Neuronal stem cell (in vitro differentiated cells): ENCODE data around the gene ADCY1.

Experiments
- DNase-seq: peaks from one replicate; pipeline ENCODE4 v3.0.0-alpha.2; 2013; ENCODE audit warnings: low spot score
- H2AFZ ChIP-seq: one replicate; pipeline ENCODE4 v1.6.1; 2013; ENCODE audit warnings: mild to moderate bottlenecking, low read length, inconsistent platforms
- H2AK5ac ChIP-seq: 2 replicates; pipeline ENCODE4 v1.6.1; 2013; ENCODE audit warnings: low read depth, mild to moderate bottlenecking, inconsistent platforms, low read length, moderate library complexity, mixed read lengths
- H2BK120ac ChIP-seq: 2 replicates; pipeline ENCODE4 v1.6.1; 2013; ENCODE audit warnings: low read depth, mild to moderate bottlenecking, inconsistent platforms, low read length, moderate library complexity, mixed read lengths
- H2BK12ac ChIP-seq: one replicate; pipeline ENCODE4 v1.6.1; 2013; ENCODE audit warnings: low read length, inconsistent platforms
- H2BK15ac ChIP-seq: 2 replicates; pipeline ENCODE4 v1.6.1; 2013; ENCODE audit warnings: mild to moderate bottlenecking, low read length, inconsistent platforms, mixed read lengths
- H2BK5ac ChIP-seq: one replicate; pipeline ENCODE4 v1.6.1; 2013; ENCODE audit warnings: inconsistent platforms, mild to moderate bottlenecking, low read length, moderate library complexity
- H3K14ac ChIP-seq: one replicate; pipeline ENCODE4 v1.6.1; 2013; ENCODE audit warnings: low read length, inconsistent platforms
- H3K18ac ChIP-seq: 2 replicates; pipeline ENCODE4 v1.6.1; 2013; ENCODE audit warnings: low read length, inconsistent platforms
- H3K23ac ChIP-seq: 2 replicates; pipeline ENCODE4 v1.6.1; 2013; ENCODE audit warnings: low read depth, mild to moderate bottlenecking, mixed read lengths, low read length, inconsistent platforms; ENCODE audit not compliant: poor library complexity
- H3K27ac ChIP-seq: replicated peaks from 3 replicates; pipeline ENCODE4 v1.5.1; 2013; ENCODE audit warnings: low read length, inconsistent platforms
- H3K27me3 ChIP-seq, 3 experiments: 2 replicates each; pipeline ENCODE4 v1.6.1; 2013; ENCODE audit warnings: low read length in 3 of 3, mild to moderate bottlenecking in 2 of 3, inconsistent platforms in 1 of 3, low read depth in 1 of 3, mixed read lengths in 1 of 3, moderate library complexity in 1 of 3; ENCODE audit not compliant: control insufficient read depth in 3 of 3, insufficient read depth in 3 of 3
- H3K36me3 ChIP-seq, 2 donors: replicated peaks in 1 of 2; 2 replicates each; pipeline ENCODE4 v1.6.1; 2013; ENCODE audit warnings: low read length in 2 of 2; ENCODE audit not compliant: control insufficient read depth in 2 of 2, insufficient read depth in 2 of 2
- H3K4ac ChIP-seq: 2 replicates; pipeline ENCODE4 v1.6.1; 2013; ENCODE audit warnings: inconsistent platforms, mild to moderate bottlenecking, low read length, moderate library complexity
- H3K4me1 ChIP-seq, 2 donors: 1 replicate in 1 of 2; 2 replicates in 1 of 2; pipeline ENCODE4 v1.6.1; 2013; ENCODE audit warnings: low read length in 2 of 2, low read depth in 1 of 2; ENCODE audit not compliant: control insufficient read depth in 2 of 2, insufficient read depth in 1 of 2
- H3K4me2 ChIP-seq: one replicate; pipeline ENCODE4 v1.6.1; 2013; ENCODE audit warnings: mild to moderate bottlenecking, low read length, inconsistent platforms; ENCODE audit not compliant: insufficient read depth, poor library complexity, severe bottlenecking
- H3K4me3 ChIP-seq, 2 donors: 2 replicates each; pipeline ENCODE4 v1.5.1; 2013; ENCODE audit warnings: low read length in 2 of 2, mild to moderate bottlenecking in 2 of 2, inconsistent platforms in 1 of 2, moderate library complexity in 1 of 2
- H3K79me1 ChIP-seq: one replicate; pipeline ENCODE4 v1.6.1; 2013; ENCODE audit warnings: low read depth, mild to moderate bottlenecking, inconsistent platforms, low read length, moderate library complexity
- H3K9ac ChIP-seq: one replicate; pipeline ENCODE4 v1.6.1; 2013; ENCODE audit warnings: mild to moderate bottlenecking, low read depth, low read length, inconsistent platforms; ENCODE audit not compliant: poor library complexity
- H3K9me3 ChIP-seq, 2 donors: replicated peaks in 1 of 2; 2 replicates each; pipeline versions ENCODE3 to v1.6.1; 2013; ENCODE audit warnings: low read length in 2 of 2, mild to moderate bottlenecking in 2 of 2, inconsistent platforms in 1 of 2, low read depth in 1 of 2, mixed read lengths in 1 of 2, moderate library complexity in 1 of 2; ENCODE audit not compliant: control insufficient read depth in 2 of 2, insufficient read depth in 1 of 2
- H4K8ac ChIP-seq: one replicate; pipeline ENCODE4 v1.6.1; 2013; ENCODE audit warnings: low read depth, mild to moderate bottlenecking, inconsistent platforms, low read length, moderate library complexity
- H4K91ac ChIP-seq: one replicate; pipeline ENCODE4 v1.6.1; 2013; ENCODE audit warnings: low read length, low read depth, mild to moderate bottlenecking, inconsistent platforms; ENCODE audit not compliant: poor library complexity
- WGBS, 2 donors: extraction: QIAGEN DNeasy Blood & Tissue Kit; methylation state at CpG; one replicate each; pipeline ENCODE4 v1.1.7; 2013; ENCODE audit warnings: missing lambda C conversion rate in 2 of 2, mixed read lengths in 1 of 2; ENCODE audit not compliant: insufficient read length in 2 of 2, insufficient replicate concordance in 1 of 2; ENCODE audit errors: extremely low coverage in 2 of 2; 5-methylcytosine and 5-hydroxymethylcytosine counted together

The ADCY1 gene

DNA sequence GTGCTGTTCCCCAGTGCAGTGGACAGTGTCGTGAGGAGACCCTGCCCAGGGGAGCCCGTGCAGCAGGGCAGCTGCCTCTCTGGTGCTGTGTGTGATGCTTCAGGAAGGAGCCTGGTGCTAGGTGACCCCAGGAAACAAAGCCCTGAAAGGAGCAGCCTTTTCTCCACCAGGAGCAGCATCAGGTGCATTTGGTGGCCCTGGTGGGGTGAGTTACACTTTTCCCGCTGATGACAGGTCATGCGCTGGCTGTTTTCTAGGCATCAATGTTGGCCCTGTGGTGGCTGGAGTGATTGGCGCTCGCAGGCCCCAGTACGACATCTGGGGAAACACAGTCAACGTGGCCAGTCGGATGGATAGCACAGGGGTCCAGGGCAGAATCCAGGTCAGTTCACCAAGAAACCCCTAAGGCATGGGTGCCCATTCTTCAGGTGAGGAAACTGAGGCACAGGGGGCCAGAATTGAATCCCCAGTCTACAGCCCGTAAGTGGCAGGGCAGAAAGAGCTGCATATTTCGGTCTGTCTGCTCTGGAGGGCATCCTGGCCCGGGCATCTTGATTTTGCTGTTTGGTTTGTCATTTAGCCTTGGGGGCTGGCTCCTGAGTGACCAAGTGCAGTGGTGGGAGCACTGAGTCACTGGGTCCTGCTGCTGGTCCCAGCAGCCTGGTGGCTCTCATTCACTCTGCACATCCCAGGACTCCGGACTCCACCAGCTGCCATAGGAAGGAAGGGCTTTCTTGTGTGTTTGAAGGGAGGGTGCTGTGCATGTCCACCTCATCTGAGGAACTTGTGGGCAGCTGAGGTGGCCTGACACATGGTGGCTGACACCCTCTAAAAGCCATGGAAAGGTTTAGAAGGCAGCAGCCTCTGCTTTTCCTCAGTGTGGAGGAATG, 136.3 kb downstream of the ADCY1 start:
- Histone ChIP-seq H3K9me3 (no peaks in the 10 kb centered on the region), H2BK120ac (no peak overlapping the region), H2BK5ac (no peak overlapping the region), H2AFZ (no peak overlapping the region), H3K4me2 (no peak overlapping the region), H3K36me3 (peaks cover 0 to 5% of the 10 kb centered on the region in 2 donors), H2BK15ac (no peak overlapping the region), H3K27ac (no peak overlapping the region), H3K27me3 (no peaks in the 10 kb centered on the region), H3K4me1 (no peaks in the 10 kb centered on the region), H3K23ac (no peak overlapping the region), H2BK12ac (no peak overlapping the region), H3K14ac (no peak overlapping the region), H3K4me3 (no peak overlapping the region), H3K9ac (no peak overlapping the region), H2AK5ac (no peak overlapping the region), H4K91ac (no peak overlapping the region), H3K18ac (no peak overlapping the region), H3K4ac (no peak overlapping the region), H4K8ac (no peak overlapping the region), H3K79me1 (peaks cover 2% of the 10 kb centered on the region)
- no CpG with 5 or more reads among the region's 13 CpGs for WGBS, 2 donors
- no peak for DNase-seq

DNA sequence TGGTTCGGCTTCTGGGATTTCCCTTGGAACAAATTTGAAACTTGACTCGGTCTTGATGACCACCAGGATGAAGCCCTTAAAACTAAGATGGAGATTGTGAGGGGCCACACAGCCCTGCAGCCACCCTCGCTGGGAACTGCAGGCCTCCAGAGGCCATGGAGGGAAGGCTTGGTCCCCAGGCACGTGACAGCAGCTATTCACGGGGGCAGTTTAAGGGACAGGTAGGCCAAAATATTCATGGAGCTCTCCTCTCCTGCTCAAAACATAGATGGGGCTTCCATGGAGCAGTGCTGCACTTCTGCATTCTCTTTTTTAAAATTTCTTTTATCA, 137.0 kb downstream of the ADCY1 start:
- Histone ChIP-seq H3K18ac (no peak overlapping the region), H3K4me2 (no peak overlapping the region), H2BK120ac (no peak overlapping the region), H3K4me1 (no peaks in the 10 kb centered on the region), H3K27ac (no peak overlapping the region), H2BK5ac (no peak overlapping the region), H3K4ac (no peak overlapping the region), H3K36me3 (peaks cover 0 to 5% of the 10 kb centered on the region in 2 donors), H3K9me3 (no peaks in the 10 kb centered on the region), H4K8ac (no peak overlapping the region), H2AFZ (no peak overlapping the region), H3K4me3 (no peak overlapping the region), H3K14ac (no peak overlapping the region), H2BK12ac (no peak overlapping the region), H3K9ac (no peak overlapping the region), H3K79me1 (peaks cover 2% of the 10 kb centered on the region), H3K27me3 (no peaks in the 10 kb centered on the region), H2AK5ac (no peak overlapping the region), H4K91ac (no peak overlapping the region), H2BK15ac (no peak overlapping the region), H3K23ac (no peak overlapping the region)
- DNase-seq: no peak
- no CpG with 5 or more reads among the region's 5 CpGs for WGBS, 2 donors

GRCh38 chr7:45712057-45712689, 138.0 kb downstream of the ADCY1 start:
- H4K8ac ChIP-seq: no peak overlapping the region
- H2BK12ac ChIP-seq: no peak overlapping the region
- H3K4me2 ChIP-seq: no peak overlapping the region
- H3K36me3 ChIP-seq: peaks cover 0 to 5% of the 10 kb centered on the region in 2 donors
- no peak overlapping the region for H2BK120ac ChIP-seq
- H4K91ac ChIP-seq: no peak overlapping the region
- no peak for DNase-seq
- no peak overlapping the region for H3K14ac ChIP-seq
- H2BK15ac ChIP-seq: no peak overlapping the region
- H2BK5ac ChIP-seq: no peak overlapping the region
- no peak overlapping the region for H3K4ac ChIP-seq
- H3K9me3 ChIP-seq: no peaks in the 10 kb centered on the region
- H3K79me1 ChIP-seq: peaks cover 2% of the 10 kb centered on the region
- WGBS, 2 donors: no CpG with 5 or more reads among the region's 2 CpGs
- H3K18ac ChIP-seq: no peak overlapping the region
- no peaks in the 10 kb centered on the region for H3K4me1 ChIP-seq
- H3K4me3 ChIP-seq: no peak overlapping the region
- no peak overlapping the region for H3K9ac ChIP-seq
- no peak overlapping the region for H3K23ac ChIP-seq
- H2AFZ ChIP-seq: no peak overlapping the region
- no peaks in the 10 kb centered on the region for H3K27me3 ChIP-seq
- H2AK5ac ChIP-seq: no peak overlapping the region
- H3K27ac ChIP-seq: no peak overlapping the region

DNA sequence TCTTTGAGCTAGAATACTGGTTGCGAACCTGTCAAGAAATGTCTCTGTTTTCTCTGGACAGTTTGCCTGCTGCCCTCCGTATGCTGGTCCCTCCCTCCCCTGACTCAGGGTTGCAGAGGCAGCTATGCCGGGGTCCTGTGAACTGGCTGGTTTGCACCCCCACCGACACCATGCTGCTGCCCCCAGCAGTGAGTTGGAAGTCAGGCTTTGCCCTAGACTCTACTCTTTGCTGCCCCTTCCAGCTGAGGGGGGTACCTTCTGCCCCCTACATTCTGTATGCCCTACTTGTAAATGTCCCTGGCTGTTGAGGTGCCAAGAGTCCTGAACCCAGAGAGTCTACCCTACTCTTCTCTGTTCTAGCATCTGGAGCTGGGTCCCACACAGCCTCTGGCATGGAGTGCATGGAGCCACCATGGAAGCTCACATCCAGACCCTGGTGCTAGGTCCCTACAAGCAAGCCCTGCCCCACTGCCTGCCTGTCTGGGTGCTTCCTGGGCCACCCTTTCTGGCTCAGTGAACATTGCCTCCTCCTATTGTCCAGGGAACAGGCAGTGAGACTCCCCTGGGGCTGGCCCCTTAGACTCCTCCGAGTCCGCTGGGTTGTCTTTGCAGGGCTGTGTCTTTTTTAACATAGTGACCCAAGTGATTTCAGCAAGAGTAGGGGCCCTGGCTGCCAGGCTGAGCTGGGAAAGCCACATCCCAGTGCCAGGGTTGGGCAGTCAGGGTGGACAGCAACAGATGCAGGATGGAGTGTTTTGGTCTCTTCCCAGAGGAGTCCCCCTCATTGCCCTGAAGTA, 138.9 kb downstream of the ADCY1 start:
- Histone ChIP-seq H2BK120ac (no peak overlapping the region), H3K9ac (no peak overlapping the region), H3K4ac (no peak overlapping the region), H3K4me2 (no peak overlapping the region), H3K18ac (no peak overlapping the region), H2BK15ac (no peak overlapping the region), H2BK5ac (no peak overlapping the region), H3K4me3 (no peak overlapping the region), H3K23ac (peak overlapping the region; percentile 65), H3K36me3 (peaks cover 0 to 4% of the 10 kb centered on the region in 2 donors), H2AFZ (no peak overlapping the region), H3K79me1 (peaks cover 2% of the 10 kb centered on the region), H4K8ac (peak overlapping the region; percentile 65), H2AK5ac (no peak overlapping the region), H3K27ac (no peak overlapping the region), H2BK12ac (no peak overlapping the region), H3K14ac (peak overlapping the region; percentile 56), H4K91ac (no peak overlapping the region), H3K4me1 (no peaks in the 10 kb centered on the region), H3K9me3 (no peaks in the 10 kb centered on the region), H3K27me3 (no peaks in the 10 kb centered on the region)
- no peak for DNase-seq
- WGBS, 2 donors: no CpG with 5 or more reads among the region's 6 CpGs
